Sigmoid colon (tissue), 7 donors: ENCODE measurements around the gene GRAMD4. TPM values are rescaled to one million over a fixed set of nuclear protein-coding genes. Genes with fewer than 3 reads are reported as not detected.
A peak's percentile ranks its signal among the peaks of the same experiment; 100 is the strongest.

Source experiments
- DNase-seq: peaks from one replicate; pipeline ENCODE4 v3.0.0-alpha.2; 2019
- H3K27ac ChIP-seq, 4 donors: fragments of 200-600 bp; sonication (generic); one replicate each; pipeline ENCODE4 v1.5.1; 2016 to 2019; ENCODE audit warnings: mild to moderate bottlenecking in 1 of 4
- H3K27me3 ChIP-seq, 3 donors: fragments of 200-600 bp; sonication (generic); one replicate each; pipeline ENCODE4 v1.5.1; 2019; ENCODE audit warnings: mild to moderate bottlenecking in 1 of 3
- H3K36me3 ChIP-seq, 4 donors: fragments of 200-600 bp; sonication (generic); one replicate each; pipeline ENCODE4 v1.5.1; 2016 to 2019
- H3K4me1 ChIP-seq, 4 donors: fragments of 200-600 bp; sonication (generic); one replicate each; pipeline ENCODE4 v1.5.1; 2017 to 2019
- H3K4me3 ChIP-seq, 4 donors: fragments of 200-600 bp; sonication (generic); one replicate each; pipeline ENCODE4 v1.5.1; 2017 to 2019; ENCODE audit warnings: mild to moderate bottlenecking in 2 of 4, moderate library complexity in 1 of 4
- H3K9me3 ChIP-seq, 4 donors: fragments of 200-600 bp in 3 of 4; sonication (generic) in 3 of 4; one replicate each; pipeline versions ENCODE4 v1.5.1 to v1.6.1; 2013 to 2019
- EP300 ChIP-seq, 4 donors: sonication (generic); formaldehyde crosslinking; IDR thresholded peaks; one replicate each; pipeline ENCODE4 v1.6.1; 2017; ENCODE audit warnings: antibody characterized with exemption in 4 of 4
- POLR2A ChIP-seq, 2 donors: fragments of 450-650 bp; IDR thresholded peaks; one replicate each; pipeline ENCODE4 v1.6.1; 2016; ENCODE audit warnings: antibody characterized with exemption in 2 of 2, mild to moderate bottlenecking in 2 of 2, moderate library complexity in 2 of 2
- POLR2AphosphoS5 ChIP-seq, 4 donors: sonication (generic); formaldehyde crosslinking; IDR thresholded peaks; one replicate each; pipeline ENCODE4 v1.6.1; 2017; ENCODE audit warnings: antibody characterized with exemption in 4 of 4
- WGBS, 2 donors: extraction: QIAGEN DNeasy Blood & Tissue Kit; methylation state at CpG; one replicate each; pipeline ENCODE4 v1.1.7; 2013; 5-methylcytosine and 5-hydroxymethylcytosine counted together
- intact Hi-C: fragments of 100-400 bp; cut with DNase I; formaldehyde crosslinking; loops from one replicate; pipeline ENCODE4 v1.15.1; 2023
- polyA plus RNA-seq, 3 donors: library from polyadenylated mRNA; stranded (reverse); fragments of 200-250 nt; gene quantifications; one replicate each; pipeline ENCODE4 v1.2.3, GENCODE V29; 2013
- total RNA-seq, 4 donors: library from RNA; depleted of rRNA; stranded (reverse); fragments of >200 nt; gene quantifications; one replicate each; pipeline ENCODE4 v1.1.0, GENCODE V29; 2016
- TF ChIP-seq, protein P1 (sequence below), 4 experiments: fragments of 450-650 bp in 3 of 4; fragments of 200-600 bp in 1 of 4; IDR thresholded peaks; one replicate each; pipeline ENCODE4 v1.5.1; 2016 to 2019; ENCODE audit warnings: antibody characterized with exemption in 4 of 4, mild to moderate bottlenecking in 3 of 4, moderate library complexity in 2 of 4
- donor health status: healthy with polysubstance abuse.
- donor health status: Bipolar disorder and iron deficiency.
- donor health status: healthy.

GRAMD4 gene
- total and polyA plus RNA-seq, 7 donors, result 11.6 to 57.2 (median 23.5) TPM

DNA sequence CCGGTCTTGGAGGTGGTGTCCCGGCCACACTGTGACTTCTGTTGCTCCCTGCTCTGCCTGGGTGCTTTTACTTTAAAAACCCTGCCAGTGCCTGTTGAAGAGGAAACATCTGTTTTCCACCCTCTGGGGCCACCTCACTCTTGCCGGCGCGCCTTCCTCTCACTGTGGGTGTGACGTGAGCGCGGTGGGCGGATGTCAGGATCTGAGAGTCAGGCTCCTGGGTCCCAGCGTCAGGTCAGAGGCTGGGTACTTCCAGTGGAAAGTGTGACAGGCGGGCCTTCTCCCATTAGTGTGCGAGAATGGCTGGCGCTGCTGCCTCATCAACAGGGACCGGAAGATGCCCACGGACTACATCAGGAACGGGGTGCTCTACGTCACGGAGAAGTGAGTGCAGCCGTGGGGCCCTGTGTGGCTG, 54.2 kb downstream of the GRAMD4 start:
- Histone ChIP-seq H3K9me3 (no peaks in the 10 kb centered on the region), H3K36me3 (peaks cover 0 to 51% (median 3%) of the 10 kb centered on the region in 4 donors), H3K4me1 (peaks cover 0 to 6% (median 0%) of the 10 kb centered on the region in 4 donors), H3K27ac (peak overlapping the region in 1 of 4 donors; percentile 35), H3K4me3 (no peak overlapping the region), H3K27me3 (no peaks in the 10 kb centered on the region)
- 53 to 90% methylated on average over 19 of the region's 19 CpGs for WGBS, 2 donors
- TF ChIP-seq POLR2AphosphoS5 (IDR thresholded peaks at IDR 0.05), result peak in 2 of 4 donors; percentile 7 to 53
- TF ChIP-seq, protein P1, sequence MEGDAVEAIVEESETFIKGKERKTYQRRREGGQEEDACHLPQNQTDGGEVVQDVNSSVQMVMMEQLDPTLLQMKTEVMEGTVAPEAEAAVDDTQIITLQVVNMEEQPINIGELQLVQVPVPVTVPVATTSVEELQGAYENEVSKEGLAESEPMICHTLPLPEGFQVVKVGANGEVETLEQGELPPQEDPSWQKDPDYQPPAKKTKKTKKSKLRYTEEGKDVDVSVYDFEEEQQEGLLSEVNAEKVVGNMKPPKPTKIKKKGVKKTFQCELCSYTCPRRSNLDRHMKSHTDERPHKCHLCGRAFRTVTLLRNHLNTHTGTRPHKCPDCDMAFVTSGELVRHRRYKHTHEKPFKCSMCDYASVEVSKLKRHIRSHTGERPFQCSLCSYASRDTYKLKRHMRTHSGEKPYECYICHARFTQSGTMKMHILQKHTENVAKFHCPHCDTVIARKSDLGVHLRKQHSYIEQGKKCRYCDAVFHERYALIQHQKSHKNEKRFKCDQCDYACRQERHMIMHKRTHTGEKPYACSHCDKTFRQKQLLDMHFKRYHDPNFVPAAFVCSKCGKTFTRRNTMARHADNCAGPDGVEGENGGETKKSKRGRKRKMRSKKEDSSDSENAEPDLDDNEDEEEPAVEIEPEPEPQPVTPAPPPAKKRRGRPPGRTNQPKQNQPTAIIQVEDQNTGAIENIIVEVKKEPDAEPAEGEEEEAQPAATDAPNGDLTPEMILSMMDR (IDR thresholded peaks at IDR 0.05), result no peak
- intact Hi-C loops, result no loop called here
- peak; percentile 83 for DNase-seq

DNA sequence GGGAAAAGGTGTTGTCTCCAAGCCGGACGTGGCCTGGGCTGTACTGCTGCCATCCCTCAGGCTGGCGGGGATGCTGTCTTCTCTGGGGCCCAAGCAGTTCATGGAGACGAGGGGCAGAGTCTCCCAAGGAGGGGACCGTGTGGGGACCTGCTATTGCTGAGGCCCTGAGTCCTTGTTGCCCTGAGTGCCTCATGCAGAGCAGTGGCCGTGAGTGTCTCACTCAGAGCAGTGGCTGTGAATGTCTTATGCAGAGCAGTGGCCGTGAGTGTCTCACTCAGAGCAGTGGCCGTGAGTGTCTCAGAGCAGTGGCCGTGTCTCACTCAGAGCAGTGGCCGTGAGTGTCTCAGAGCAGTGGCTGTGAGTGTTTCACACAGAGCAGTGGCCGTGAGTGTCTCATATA, 54.7 kb downstream of the GRAMD4 start:
- peaks cover 0 to 9% (median 0%) of the 10 kb centered on the region in 4 donors for H3K4me1 ChIP-seq
- H3K36me3 ChIP-seq, result peaks cover 0 to 48% (median 3%) of the 10 kb centered on the region in 4 donors
- intact Hi-C loops, result no loop called here

DNA sequence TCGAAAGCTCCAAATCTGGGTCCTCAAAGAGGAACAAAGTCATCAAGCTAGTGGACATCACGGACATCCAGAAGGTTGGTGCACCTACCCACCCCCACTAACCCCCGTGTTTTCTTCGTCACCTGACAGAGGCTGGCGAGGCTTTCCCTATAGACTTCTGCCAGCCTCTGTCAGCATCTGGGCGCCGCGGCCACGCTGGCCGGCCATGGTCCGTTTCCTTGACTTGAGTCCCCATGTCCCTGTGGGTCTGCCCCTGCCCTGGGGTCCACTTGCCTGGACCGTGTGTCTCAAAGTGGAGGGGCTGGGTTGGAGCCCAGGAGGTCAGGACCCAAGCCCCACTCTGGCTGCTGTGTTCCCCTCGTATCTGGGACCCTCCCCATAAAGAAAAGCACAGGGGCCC, 55.3 kb downstream of the GRAMD4 start:
- WGBS, 2 donors, result 93 to 94% methylated on average over 13 of the region's 13 CpGs
- TF ChIP-seq, protein P1 (IDR thresholded peaks at IDR 0.05), result no peak
- TF ChIP-seq POLR2A (IDR thresholded peaks at IDR 0.05) (no peak), EP300 (IDR thresholded peaks at IDR 0.05) (no peak), POLR2AphosphoS5 (IDR thresholded peaks at IDR 0.05) (no peak)
- peaks cover 0 to 12% (median 0%) of the 10 kb centered on the region in 4 donors for H3K4me1 ChIP-seq
- H3K27ac ChIP-seq, result no peak overlapping the region
- no peak for DNase-seq
- intact Hi-C loops, result no loop called here
- H3K27me3 ChIP-seq, result no peaks in the 10 kb centered on the region
- H3K36me3 ChIP-seq, result peaks cover 0 to 43% (median 3%) of the 10 kb centered on the region in 4 donors
- no peak overlapping the region for H3K4me3 ChIP-seq
- no peaks in the 10 kb centered on the region for H3K9me3 ChIP-seq

More for the DNA sequence above, 54.7 kb downstream of the GRAMD4 start:
- no peaks in the 10 kb centered on the region for H3K9me3 ChIP-seq
- WGBS, 2 donors, result 67 to 88% methylated on average over 11 of the region's 11 CpGs
- H3K27ac ChIP-seq, result no peak overlapping the region
- H3K27me3 ChIP-seq, result no peaks in the 10 kb centered on the region
- TF ChIP-seq, protein P1 (IDR thresholded peaks at IDR 0.05), result no peak
- TF ChIP-seq EP300 (IDR thresholded peaks at IDR 0.05) (no peak), POLR2AphosphoS5 (IDR thresholded peaks at IDR 0.05) (no peak), POLR2A (IDR thresholded peaks at IDR 0.05) (no peak)
- no peak overlapping the region for H3K4me3 ChIP-seq
- DNase-seq, result no peak

DNA sequence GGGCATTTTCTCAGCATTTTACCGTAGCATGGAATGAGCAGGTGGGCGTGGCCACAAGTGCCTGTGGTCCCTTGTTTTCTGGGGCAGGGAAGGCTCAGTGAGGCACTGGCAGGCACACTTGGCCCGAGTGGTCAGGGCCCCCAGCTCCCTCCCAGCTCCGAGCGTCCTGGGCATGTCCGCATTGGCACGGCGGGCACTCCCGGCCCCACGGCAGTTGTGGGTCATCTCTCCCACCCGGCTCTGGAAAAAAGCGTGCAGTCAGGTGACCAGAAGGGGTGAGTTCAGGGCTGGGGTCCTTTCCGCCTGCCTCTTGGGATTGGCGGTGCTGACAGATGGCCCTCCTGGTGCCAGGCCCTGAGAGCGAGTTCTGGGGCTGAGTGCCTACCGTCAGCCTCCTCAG, 55.8 kb downstream of the GRAMD4 start:
- 92 to 97% methylated on average over 16 of the region's 16 CpGs for WGBS, 2 donors
- Histone ChIP-seq H3K36me3 (peaks cover 0 to 39% (median 3%) of the 10 kb centered on the region in 4 donors), H3K4me3 (no peak overlapping the region), H3K27me3 (no peaks in the 10 kb centered on the region), H3K27ac (no peak overlapping the region), H3K4me1 (peaks cover 0 to 12% (median 0%) of the 10 kb centered on the region in 4 donors), H3K9me3 (no peaks in the 10 kb centered on the region)
- TF ChIP-seq, protein P1 (IDR thresholded peaks at IDR 0.05), result no peak
- TF ChIP-seq POLR2AphosphoS5 (IDR thresholded peaks at IDR 0.05), result no peak
- TF ChIP-seq EP300 (IDR thresholded peaks at IDR 0.05), result no peak
- no peak for TF ChIP-seq POLR2A (IDR thresholded peaks at IDR 0.05)
- no peak for DNase-seq
- intact Hi-C loops, result no loop called here

DNA sequence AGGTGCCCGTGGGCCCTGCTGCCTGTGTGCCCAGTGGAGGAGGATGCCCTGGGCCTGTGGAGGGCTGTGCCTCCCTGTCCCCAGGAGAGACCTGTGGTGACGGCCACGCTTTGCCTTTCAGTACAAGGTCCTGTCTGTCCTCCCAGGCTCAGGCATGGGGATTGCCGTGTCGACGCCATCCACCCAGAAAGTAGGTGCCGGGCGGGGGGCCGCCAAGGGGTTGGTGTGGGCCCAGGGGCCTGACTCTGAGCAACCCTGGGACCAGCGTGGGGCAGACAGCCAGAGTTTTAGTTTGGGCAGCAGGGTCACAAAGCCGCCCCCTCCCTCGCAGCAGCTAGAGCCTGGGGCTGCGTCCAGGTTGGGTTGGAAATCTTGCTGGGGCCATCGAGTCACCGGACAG, 56.3 kb downstream of the GRAMD4 start:
- TF ChIP-seq EP300 (IDR thresholded peaks at IDR 0.05) (no peak), POLR2A (IDR thresholded peaks at IDR 0.05) (no peak), POLR2AphosphoS5 (IDR thresholded peaks at IDR 0.05) (no peak)
- TF ChIP-seq, protein P1 (IDR thresholded peaks at IDR 0.05), result no peak
- peaks cover 0 to 12% (median 0%) of the 10 kb centered on the region in 4 donors for H3K4me1 ChIP-seq
- intact Hi-C loops, result no loop called here
- H3K27me3 ChIP-seq, result no peaks in the 10 kb centered on the region
- no peak overlapping the region for H3K27ac ChIP-seq
- peaks cover 0 to 38% (median 3%) of the 10 kb centered on the region in 4 donors for H3K36me3 ChIP-seq
- no peaks in the 10 kb centered on the region for H3K9me3 ChIP-seq
- H3K4me3 ChIP-seq, result no peak overlapping the region
- DNase-seq, result no peak
- 93% methylated on average over 15 of the region's 15 CpGs for WGBS, 2 donors
